NT2/D1 (cell line): Measurements from ENCODE around the gene TEAD1.

Experiments used
- DNase-seq: peaks from one replicate; pipeline ENCODE4 v3.0.0-alpha.2; 2011; ENCODE audit warnings: low read depth, low spot score
- H3K27me3 ChIP-seq: 2 replicates; pipeline ENCODE4 v1.6.0; 2011; ENCODE audit warnings: mild to moderate bottlenecking; ENCODE audit not compliant: insufficient read length, insufficient read depth
- H3K36me3 ChIP-seq: 2 replicates; pipeline ENCODE4 v1.6.1; 2011; ENCODE audit warnings: mild to moderate bottlenecking, low read length, mixed read lengths; ENCODE audit not compliant: insufficient read depth, insufficient read length
- H3K4me1 ChIP-seq: 2 replicates; pipeline ENCODE4 v1.5.1; 2011; ENCODE audit not compliant: insufficient read depth, insufficient read length
- H3K4me3 ChIP-seq: 2 replicates; pipeline ENCODE4 v1.5.1; 2011; ENCODE audit warnings: low read depth; ENCODE audit not compliant: insufficient read length
- H3K9ac ChIP-seq: 2 replicates; pipeline ENCODE4 v1.6.0; 2011; ENCODE audit warnings: low read depth; ENCODE audit not compliant: insufficient read length
- H3K9me3 ChIP-seq: 2 replicates; pipeline ENCODE4 v1.5.1; 2011; ENCODE audit warnings: mild to moderate bottlenecking, low read length; ENCODE audit not compliant: insufficient read depth
- SUZ12 ChIP-seq: IDR thresholded peaks from 2 replicates; pipeline ENCODE4 v1.6.1; 2011; ENCODE audit not compliant: insufficient read length, insufficient read depth; ENCODE audit errors: extremely low read depth
- YY1 ChIP-seq: IDR thresholded peaks from 2 replicates; pipeline ENCODE4 v1.6.1; 2011; ENCODE audit not compliant: insufficient read length, insufficient read depth
- ZNF274 ChIP-seq: IDR thresholded peaks from 2 replicates; pipeline ENCODE4 v1.6.1; 2011; ENCODE audit warnings: mild to moderate bottlenecking, low read depth, low read length

Gene TEAD1

DNA sequence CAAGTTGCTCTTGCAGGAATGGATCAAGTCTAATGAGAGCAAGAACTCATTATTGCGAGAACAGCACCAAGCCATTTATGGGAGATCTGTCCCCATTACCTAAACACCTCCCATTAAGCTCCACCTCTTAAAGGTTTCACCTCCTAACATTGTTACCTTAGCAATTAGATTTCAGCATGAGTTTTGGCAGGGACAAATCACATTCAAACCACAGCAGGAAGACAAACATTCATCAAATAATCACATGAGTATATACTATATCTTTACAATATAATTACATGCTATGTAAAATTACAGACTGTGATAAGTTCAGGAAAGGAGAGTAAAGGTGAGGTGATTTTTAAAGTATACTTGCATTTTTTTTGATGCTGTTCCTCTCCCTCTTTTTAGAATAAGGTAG is 6.6 kb upstream of the TEAD1 start:
- TF ChIP-seq YY1 = no peak
- no peak for TF ChIP-seq SUZ12
- TF ChIP-seq ZNF274 = no peak

DNA sequence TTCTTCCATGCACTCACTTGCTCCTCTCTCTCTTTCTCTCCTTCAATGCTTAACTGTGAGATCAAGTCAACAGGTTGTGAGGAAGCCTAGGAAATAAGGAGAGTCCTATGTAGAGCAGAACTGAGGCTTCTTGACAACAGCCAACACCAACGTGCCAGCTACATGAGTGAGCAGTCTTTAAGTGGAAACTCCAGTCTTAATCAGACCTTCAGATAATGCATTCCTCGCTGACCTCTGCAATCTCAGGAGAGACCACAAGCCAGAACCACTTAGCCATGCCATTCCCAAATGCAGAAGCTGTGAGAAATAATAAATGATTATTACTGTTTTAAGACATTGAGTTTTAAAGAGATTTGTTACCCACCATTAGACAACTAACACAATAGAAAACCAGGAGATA is 6.1 kb upstream of the TEAD1 start:
- Histone ChIP-seq H3K36me3 (no peaks in the 10 kb centered on the region), H3K4me1 (no peaks in the 10 kb centered on the region), H3K27me3 (no peaks in the 10 kb centered on the region), H3K9me3 (no peaks in the 10 kb centered on the region), H3K9ac (no peak overlapping the region), H3K4me3 (no peak overlapping the region)
- TF ChIP-seq ZNF274 (no peak), YY1 (no peak), SUZ12 (no peak)
- no peak for DNase-seq

More for the DNA sequence above, 6.6 kb upstream of the TEAD1 start:
- no peak overlapping the region for H3K9ac ChIP-seq
- H3K27me3 ChIP-seq = no peaks in the 10 kb centered on the region
- H3K4me1 ChIP-seq = no peaks in the 10 kb centered on the region
- H3K9me3 ChIP-seq = no peaks in the 10 kb centered on the region
- DNase-seq = no peak
- H3K36me3 ChIP-seq = no peaks in the 10 kb centered on the region
- H3K4me3 ChIP-seq = no peak overlapping the region

DNA sequence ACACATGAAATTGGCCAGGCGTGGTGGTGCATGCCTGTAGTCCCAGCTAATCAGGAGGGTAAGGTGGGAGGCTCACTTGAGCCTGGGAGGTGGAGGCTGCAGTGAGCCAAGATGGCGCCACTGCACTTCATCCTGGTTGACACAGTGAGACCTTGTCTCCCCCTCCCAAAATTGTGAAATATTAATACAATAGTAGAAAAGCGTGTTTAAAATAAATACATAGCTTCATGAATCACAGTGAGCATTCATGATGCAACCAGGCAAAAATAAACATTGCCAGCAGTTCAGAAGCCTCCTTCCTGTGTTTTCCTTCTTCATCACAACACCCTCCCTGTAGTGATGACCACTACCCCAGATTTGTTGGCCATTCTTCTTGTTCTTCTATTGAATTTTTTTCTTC is 4.3 kb upstream of the TEAD1 start:
- Histone ChIP-seq H3K4me3 (no peak overlapping the region), H3K9me3 (no peaks in the 10 kb centered on the region), H3K27me3 (no peaks in the 10 kb centered on the region), H3K9ac (no peak overlapping the region), H3K36me3 (no peaks in the 10 kb centered on the region), H3K4me1 (no peaks in the 10 kb centered on the region)
- no peak for DNase-seq
- TF ChIP-seq YY1 (no peak), ZNF274 (no peak), SUZ12 (no peak)

DNA sequence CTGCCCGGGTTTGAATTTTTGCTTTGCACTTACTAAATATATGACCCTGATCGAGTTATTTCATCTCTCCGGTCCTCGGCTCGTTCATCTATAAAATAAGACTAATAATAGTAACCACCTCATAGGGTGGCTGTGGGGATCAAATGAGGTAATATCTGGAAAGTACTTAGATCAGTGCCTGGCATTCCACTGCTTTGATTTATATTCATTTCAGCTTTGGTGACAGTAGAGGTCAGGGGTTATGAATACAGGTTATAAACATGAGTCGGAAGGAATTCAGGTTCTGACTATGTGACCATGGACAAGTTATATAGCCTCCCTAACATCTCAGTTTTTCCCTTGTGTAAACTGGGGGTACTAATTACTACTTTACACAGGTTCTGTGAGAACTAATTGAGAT is 2.9 kb upstream of the TEAD1 start:
- peaks cover 11% of the 10 kb centered on the region for H3K36me3 ChIP-seq

DNA sequence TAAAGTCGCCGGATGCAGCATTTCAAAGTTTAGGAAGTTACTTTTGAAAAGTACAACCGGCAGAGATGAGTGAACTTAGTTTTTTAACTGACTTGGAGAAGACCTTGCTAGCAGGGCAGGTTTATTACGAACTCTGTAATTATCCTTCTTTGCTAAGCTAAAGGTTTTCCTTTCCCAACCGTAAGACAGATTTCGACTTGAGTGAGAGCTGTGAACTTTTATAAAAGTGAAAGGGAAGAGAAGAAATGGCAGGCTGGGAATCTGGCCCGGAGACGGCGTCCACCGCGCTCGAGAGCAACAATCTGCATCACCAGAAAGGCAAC is 659 bp upstream of the TEAD1 start:
- Histone ChIP-seq H3K36me3 (peaks cover 16% of the 10 kb centered on the region), H3K27me3 (no peaks in the 10 kb centered on the region), H3K4me3 (peak overlapping the region; percentile 55), H3K9me3 (no peaks in the 10 kb centered on the region), H3K9ac (peak overlapping the region; percentile 80), H3K4me1 (no peaks in the 10 kb centered on the region)
- no peak for TF ChIP-seq ZNF274
- no peak for TF ChIP-seq YY1
- no peak for TF ChIP-seq SUZ12
- DNase-seq = no peak

More for the DNA sequence above, 2.9 kb upstream of the TEAD1 start:
- Histone ChIP-seq H3K9me3 (no peaks in the 10 kb centered on the region), H3K9ac (no peak overlapping the region), H3K4me1 (no peaks in the 10 kb centered on the region), H3K4me3 (no peak overlapping the region), H3K27me3 (no peaks in the 10 kb centered on the region)
- TF ChIP-seq ZNF274 = no peak
- no peak for TF ChIP-seq YY1
- no peak for TF ChIP-seq SUZ12
- no peak for DNase-seq

DNA sequence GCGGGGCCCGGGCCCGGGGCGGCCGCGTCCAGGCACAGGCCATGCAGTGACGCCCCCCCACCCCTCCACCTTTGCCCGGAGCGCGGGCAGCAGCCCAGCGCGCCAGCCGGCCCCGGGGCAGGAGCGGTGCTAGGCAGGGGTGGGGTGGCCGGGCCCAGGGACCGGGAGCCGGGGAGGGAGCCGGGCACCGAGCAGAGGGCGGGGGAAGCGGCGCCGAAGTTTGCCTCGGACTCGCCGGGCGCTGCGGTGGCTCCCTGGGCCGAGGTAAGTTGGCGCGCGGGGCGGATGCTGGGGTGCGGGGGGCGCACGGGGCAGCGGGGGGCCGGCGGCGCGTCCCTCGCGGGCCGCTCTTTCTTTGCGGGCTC is 332 bp downstream of the TEAD1 start:
- H3K9me3 ChIP-seq = no peaks in the 10 kb centered on the region
- H3K4me3 ChIP-seq = peak overlapping the region; percentile 54

DNA sequence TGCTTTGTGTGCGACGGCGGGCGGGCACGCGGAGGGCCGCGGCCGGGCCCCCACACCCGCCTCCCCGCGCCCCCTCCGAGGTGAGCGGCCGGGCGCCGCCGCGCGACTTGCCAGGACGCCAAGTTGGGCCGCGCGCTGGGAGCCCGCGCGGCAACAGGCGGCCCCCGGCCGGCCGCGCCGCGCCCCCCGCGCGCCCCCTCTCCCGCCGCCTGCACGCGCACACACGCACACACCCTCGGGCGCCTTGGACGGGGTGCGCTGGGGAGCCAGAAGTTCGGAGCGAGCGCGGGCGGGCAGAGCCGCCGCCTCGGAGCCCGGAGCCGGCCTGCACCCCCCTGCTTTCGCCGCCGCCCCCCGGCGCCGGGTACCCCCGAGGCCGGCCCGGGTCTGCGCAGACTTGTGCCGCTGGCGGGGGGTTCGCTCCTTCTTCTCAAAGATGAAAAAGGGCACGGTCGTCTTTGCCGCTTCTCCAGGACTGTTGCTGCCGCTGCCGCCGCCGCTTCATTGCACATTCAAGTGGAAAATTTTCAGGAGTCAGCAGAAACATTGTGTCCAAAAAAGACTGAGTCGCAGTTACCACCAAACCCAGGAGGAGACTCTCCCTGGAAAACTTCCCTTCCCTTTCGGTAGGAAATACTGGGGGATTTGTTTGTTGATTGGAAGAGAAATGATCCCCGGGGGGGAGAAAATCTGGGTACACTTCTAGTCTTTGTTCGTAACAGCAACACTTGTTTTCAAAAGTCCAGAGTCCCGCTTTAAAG is 895 bp downstream of the TEAD1 start:
- H3K9ac ChIP-seq = peak overlapping the region; percentile 85
- peak overlapping the region; percentile 54 for H3K4me3 ChIP-seq
- no peak for DNase-seq
- no peaks in the 10 kb centered on the region for H3K9me3 ChIP-seq
- TF ChIP-seq SUZ12 (no peak), YY1 (no peak), ZNF274 (no peak)
- H3K36me3 ChIP-seq = peaks cover 16% of the 10 kb centered on the region
- peaks cover 2% of the 10 kb centered on the region for H3K4me1 ChIP-seq
- H3K27me3 ChIP-seq = no peaks in the 10 kb centered on the region

More for the DNA sequence above, 332 bp downstream of the TEAD1 start:
- peaks cover 16% of the 10 kb centered on the region for H3K36me3 ChIP-seq
- peak overlapping the region; percentile 85 for H3K9ac ChIP-seq
- no peak for TF ChIP-seq ZNF274
- TF ChIP-seq YY1 = no peak
- no peak for TF ChIP-seq SUZ12
- H3K4me1 ChIP-seq = peaks cover 2% of the 10 kb centered on the region
- no peak for DNase-seq
- no peaks in the 10 kb centered on the region for H3K27me3 ChIP-seq
